GM06990 (cell line): Measurements from ENCODE around the gene GALNT7.

Experiments used
- DNase-seq: peaks from one replicate; pipeline ENCODE4 v3.0.0-alpha.2; 2011; ENCODE audit not compliant: insufficient read length; ENCODE audit errors: extremely low read depth
- H3K27me3 ChIP-seq: replicated peaks from 2 replicates; pipeline ENCODE4 v1.6.0; 2011; ENCODE audit warnings: low read length; ENCODE audit not compliant: control insufficient read depth, insufficient read depth
- H3K36me3 ChIP-seq: 2 replicates; pipeline ENCODE4 v1.5.1; 2011; ENCODE audit warnings: low read length; ENCODE audit not compliant: control insufficient read depth, insufficient read depth
- H3K4me3 ChIP-seq: replicated peaks from 2 replicates; pipeline ENCODE4 v1.5.1; 2011; ENCODE audit warnings: low read depth, mild to moderate bottlenecking, control low read depth, low read length
- CTCF ChIP-seq: IDR thresholded peaks from 2 replicates; pipeline ENCODE4 v1.5.1; 2011; ENCODE audit warnings: low read length, control low read depth, mild to moderate bottlenecking, inconsistent platforms; ENCODE audit not compliant: insufficient read depth, poor library complexity, severe bottlenecking

GALNT7 gene

GRCh38 chr4:173128199-173128890, 40.3 kb upstream of the GALNT7 start:
- H3K4me3 ChIP-seq = no peak overlapping the region
- no peaks in the 10 kb centered on the region for H3K36me3 ChIP-seq
- H3K27me3 ChIP-seq = no peaks in the 10 kb centered on the region
- TF ChIP-seq CTCF = no peak
- no peak for DNase-seq

GRCh38 chr4:173130687-173131086, 37.9 kb upstream of the GALNT7 start:
- H3K4me3 ChIP-seq = no peak overlapping the region
- no peaks in the 10 kb centered on the region for H3K27me3 ChIP-seq
- TF ChIP-seq CTCF = no peak
- no peak for DNase-seq
- H3K36me3 ChIP-seq = no peaks in the 10 kb centered on the region

- no peak for TF ChIP-seq CTCF
- DNase-seq = no peak
- no peaks in the 10 kb centered on the region for H3K36me3 ChIP-seq
- H3K4me3 ChIP-seq = no peak overlapping the region
- no peaks in the 10 kb centered on the region for H3K27me3 ChIP-seq
Measured at GRCh38 chr4:173134426-173134825, 34.2 kb upstream of the GALNT7 start.

GRCh38 chr4:173135241-173135847, 33.3 kb upstream of the GALNT7 start:
- H3K4me3 ChIP-seq = no peak overlapping the region
- H3K36me3 ChIP-seq = no peaks in the 10 kb centered on the region
- DNase-seq = no peak
- no peak for TF ChIP-seq CTCF
- H3K27me3 ChIP-seq = no peaks in the 10 kb centered on the region

- DNase-seq = no peak
- H3K36me3 ChIP-seq = no peaks in the 10 kb centered on the region
- H3K27me3 ChIP-seq = no peaks in the 10 kb centered on the region
- TF ChIP-seq CTCF = no peak
- no peak overlapping the region for H3K4me3 ChIP-seq
Measured at GRCh38 chr4:173138624-173139023, 30.0 kb upstream of the GALNT7 start.

GRCh38 chr4:173139561-173139960, 29.1 kb upstream of the GALNT7 start:
- DNase-seq = no peak
- H3K4me3 ChIP-seq = no peak overlapping the region
- no peaks in the 10 kb centered on the region for H3K27me3 ChIP-seq
- H3K36me3 ChIP-seq = no peaks in the 10 kb centered on the region
- no peak for TF ChIP-seq CTCF
